K562 (cell line): ENCODE results near the gene GATAD2B. TPM values are rescaled to one million over a fixed set of nuclear protein-coding genes. Genes with fewer than 3 reads are reported as not detected.
A peak's percentile ranks its signal among the peaks of the same experiment; 100 is the strongest.

ENCODE experiments used
- ARID3B ChIP-seq: fragments of 250-450 bp; sonication (Bioruptor Pico); IDR thresholded peaks from 2 replicates; pipeline ENCODE4 v1.4.0; 2020; ENCODE audit warnings: borderline replicate concordance
- BRD4 ChIP-seq: fragments of 200-600 bp; sonication (generic); IDR thresholded peaks from 2 replicates; pipeline ENCODE4 v1.6.1; 2017; ENCODE audit warnings: inconsistent platforms
- CBX2 ChIP-seq: fragments of 200-600 bp; sonication (generic); IDR thresholded peaks from one replicate; pipeline ENCODE4 v1.6.1; 2012; ENCODE audit warnings: mild to moderate bottlenecking, low read length, inconsistent platforms; ENCODE audit not compliant: insufficient read depth, poor library complexity, severe bottlenecking
- CLOCK ChIP-seq: fragments of 250-450 bp; sonication (Bioruptor Pico); IDR thresholded peaks from 2 replicates; pipeline ENCODE4 v1.4.0; 2020; ENCODE audit warnings: mild to moderate bottlenecking, moderate library complexity, borderline replicate concordance
- DEAF1 ChIP-seq: fragments of 450-650 bp; formaldehyde crosslinking; IDR thresholded peaks from 2 replicates; pipeline ENCODE4 v1.4.0; 2020; ENCODE audit warnings: mild to moderate bottlenecking, moderate library complexity
- KDM2B ChIP-seq: fragments of 250-450 bp; sonication (Bioruptor Pico); IDR thresholded peaks from 2 replicates; pipeline ENCODE4 v1.8.0; 2021; ENCODE audit warnings: mild to moderate bottlenecking, moderate library complexity
- KLF16 ChIP-seq: IDR thresholded peaks from 2 replicates; pipeline ENCODE4 v1.6.1; 2016; ENCODE audit warnings: antibody characterized with exemption
- LCOR ChIP-seq: sonication (generic); formaldehyde crosslinking; IDR thresholded peaks from 2 replicates; pipeline ENCODE4 v1.8.0; 2022; ENCODE audit warnings: mild to moderate bottlenecking, missing genetic modification reagents
- PHTF2 ChIP-seq: fragments of 250-450 bp; sonication (Bioruptor Pico); IDR thresholded peaks from 2 replicates; pipeline ENCODE4 v1.5.0; 2021; ENCODE audit warnings: mild to moderate bottlenecking
- SIN3A ChIP-seq, 2 experiments: fragments of 150-350 bp in 1 of 2; IDR thresholded peaks; 2 replicates each; pipeline ENCODE4 v1.6.1; 2011 to 2016; ENCODE audit warnings: borderline replicate concordance in 2 of 2, low read depth in 2 of 2, low read length in 2 of 2, mild to moderate bottlenecking in 2 of 2, moderate library complexity in 2 of 2; ENCODE audit not compliant: control insufficient read depth in 1 of 2
- ZC3H11A ChIP-seq: IDR thresholded peaks from 2 replicates; pipeline ENCODE4 v1.6.1; 2012; ENCODE audit warnings: low read depth, low read length, improper control_type of control experiment
- ZHX1 ChIP-seq: fragments of 150-350 bp; conservative IDR thresholded peaks from 2 replicates; pipeline ENCODE4 v1.6.1; 2014; ENCODE audit warnings: low read length
- ZNF174 ChIP-seq: fragments of 250-450 bp; sonication (Bioruptor Pico); IDR thresholded peaks from 2 replicates; pipeline ENCODE4 v1.4.0; 2020; ENCODE audit warnings: mild to moderate bottlenecking
- ZNF431 ChIP-seq: sonication (generic); formaldehyde crosslinking; IDR thresholded peaks from 2 replicates; pipeline ENCODE4 v1.8.0; 2022; ENCODE audit warnings: mild to moderate bottlenecking, missing genetic modification reagents
- ZNF584 ChIP-seq: fragments of 200-800 bp; sonication (Bioruptor generic); IDR thresholded peaks from 2 replicates; pipeline ENCODE4 v1.6.1; 2016; ENCODE audit warnings: low read depth, mild to moderate bottlenecking, missing genetic modification characterization, missing compliant biosample characterization
- ZNF707 ChIP-seq: fragments of 250-450 bp; sonication (Bioruptor Pico); conservative IDR thresholded peaks from 2 replicates; pipeline ENCODE4 v1.8.0; 2022; ENCODE audit warnings: inconsistent platforms, mild to moderate bottlenecking, moderate library complexity
- ZNF764 ChIP-seq: fragments of 250-450 bp; sonication (Bioruptor Pico); IDR thresholded peaks from 2 replicates; pipeline ENCODE4 v1.4.0; 2020; ENCODE audit warnings: low read depth, mild to moderate bottlenecking, moderate library complexity
- polyA plus RNA-seq, 8 experiments: library from polyadenylated mRNA; depleted of rRNA in 4 of 8; stranded (reverse) in 5 of 8; unstranded in 3 of 8; fragments of >200 nt; fragmentation: Nextera tagmentation in 2 of 8; fragmentation: Illumina TruSeq in 1 of 8; extraction: Ambion mirVana in 2 of 8; extraction: Trizol in 1 of 8; gene quantifications; 2 replicates each; pipeline versions ENCODE4 v1.2.1 to v1.2.3, GENCODE V29; 2011 to 2014; ENCODE audit warnings: inconsistent platforms in 1 of 8, missing spikeins in 1 of 8
- total RNA-seq, 7 experiments: library from RNA; depleted of rRNA in 6 of 7; stranded (reverse); fragments of >200 nt in 6 of 7; fragmentation: Illumina TruSeq in 2 of 7; extraction: Trizol in 2 of 7; gene quantifications; 2 replicates each; pipeline versions ENCODE4 v1.2.1 to v1.2.3, GENCODE V29; 2011 to 2021; ENCODE audit warnings: low replicate concordance in 1 of 7

The GATAD2B gene
- total and polyA plus RNA-seq, 9 of the 15 experiments (the other 6 are each of a cell fraction or from before 2014, with no cell fraction given): 1.5 to 40.2 (median 4.9) TPM

GRCh38 chr1:153783233-153784190 lies 139.3 kb downstream of the GATAD2B start (continued):
- no peak; a peak in 1 of 4 replicates for TF ChIP-seq SIN3A (IDR thresholded peaks at IDR 0.05; ENCODE audit: borderline replicate concordance in 2 of 2, control insufficient read depth in 1 of 2, low read depth in 2 of 2, low read length in 2 of 2)
- peak; percentile 63; the same call in 1 of the 2 replicates for TF ChIP-seq LCOR
- no peak for TF ChIP-seq KLF16
- TF ChIP-seq KDM2B (CRISPR knock-in tag): peak; percentile 93; the same call in 1 of the 2 replicates
- no peak for TF ChIP-seq PHTF2 (CRISPR knock-in tag)
- no peak for TF ChIP-seq ZNF584 (CRISPR knock-in tag)
- TF ChIP-seq ZNF431 (CRISPR knock-in tag): no peak
- TF ChIP-seq DEAF1 (CRISPR knock-in tag): no peak
- TF ChIP-seq ZNF764 (CRISPR knock-in tag): no peak
- no peak for TF ChIP-seq CBX2
- no peak for TF ChIP-seq ZNF174 (CRISPR knock-in tag)
- no peak for TF ChIP-seq ARID3B (CRISPR knock-in tag)
- TF ChIP-seq BRD4: 0 out of 2 replicates have a peak, but pooled peaks have one; percentile 59
- no peak for TF ChIP-seq CLOCK (CRISPR knock-in tag)
- TF ChIP-seq ZHX1: no peak
- TF ChIP-seq ZC3H11A: no peak
- TF ChIP-seq ZNF707: no peak
